COR-L47 (cell line): ENCODE data around the gene ZDHHC20.

ENCODE experiments used
- DNase-seq: peaks from one replicate; lab custom pipeline; 2025; lab: John Stamatoyannopoulos, UW

ZDHHC20 gene

GRCh38 chr13:21361706-21362105 is 97.4 kb downstream of the ZDHHC20 start:
- no peak for DNase-seq

GRCh38 chr13:21361123-21361522 is 98.0 kb downstream of the ZDHHC20 start:
- no peak for DNase-seq

GRCh38 chr13:21360463-21360862 is 98.6 kb downstream of the ZDHHC20 start:
- DNase-seq = no peak

GRCh38 chr13:21359855-21360254 is 99.2 kb downstream of the ZDHHC20 start:
- DNase-seq = no peak

GRCh38 chr13:21355304-21355703 is 103.8 kb downstream of the ZDHHC20 start:
- DNase-seq = no peak

GRCh38 chr13:21354721-21355120 is 104.4 kb downstream of the ZDHHC20 start:
- no peak for DNase-seq

- no peak for DNase-seq
These were observed 110.5 kb downstream of the ZDHHC20 start for GRCh38 chr13:21348488-21349120.

- DNase-seq = no peak
These were observed 111.3 kb downstream of the ZDHHC20 start for GRCh38 chr13:21347753-21348318.

- no peak for DNase-seq
These were observed 114.4 kb downstream of the ZDHHC20 start for GRCh38 chr13:21344662-21345176.

GRCh38 chr13:21343659-21344058 is 115.4 kb downstream of the ZDHHC20 start:
- DNase-seq = no peak

- no peak for DNase-seq
These were observed 116.2 kb downstream of the ZDHHC20 start for GRCh38 chr13:21342699-21343442.

GRCh38 chr13:21341637-21342422 is 117.3 kb downstream of the ZDHHC20 start:
- no peak for DNase-seq

- no peak for DNase-seq
These were observed 120.3 kb downstream of the ZDHHC20 start for GRCh38 chr13:21338639-21339278.

- no peak for DNase-seq
These were observed 120.9 kb downstream of the ZDHHC20 start for GRCh38 chr13:21338156-21338555.

- DNase-seq = no peak
These were observed 122.3 kb downstream of the ZDHHC20 start for GRCh38 chr13:21336609-21337349.

GRCh38 chr13:21333186-21333585 is 125.9 kb downstream of the ZDHHC20 start:
- no peak for DNase-seq

- no peak for DNase-seq
These were observed 128.8 kb downstream of the ZDHHC20 start for GRCh38 chr13:21330126-21330861.

- no peak for DNase-seq
These were observed 130.1 kb downstream of the ZDHHC20 start for GRCh38 chr13:21328836-21329477.

GRCh38 chr13:21328201-21328600 is 130.9 kb downstream of the ZDHHC20 start:
- no peak for DNase-seq
